ENCODE data around the gene TIMD4.
"Not testable (repeated sequence)": the region's sequence is repeated elsewhere in the genome, so short reads cannot be mapped to it uniquely, and the experiment has no call there.

Gene TIMD4

GRCh38 chr5:156963125-156963524, at the start of gene TIMD4:
TIMD4 (minus strand) TSS chr5:156963226; CDS start chr5:156963198, 28 bp downstream.
- no peak for DNase-seq (ENCODE audit: low spot score)

- DNase-seq (ENCODE audit: low spot score) = no peak
Measured at GRCh38 chr5:157006262-157006661, 43.2 kb upstream of the TIMD4 start.

- no peak for DNase-seq (ENCODE audit: low spot score)
Measured at GRCh38 chr5:157004893-157005551, 42.0 kb upstream of the TIMD4 start.

GRCh38 chr5:156991714-156992113, 28.7 kb upstream of the TIMD4 start:
- DNase-seq (ENCODE audit: low spot score) = no peak

- no peak for DNase-seq (ENCODE audit: low spot score)
Measured at GRCh38 chr5:156984064-156984463, 21.0 kb upstream of the TIMD4 start.

- DNase-seq (ENCODE audit: low spot score) = no peak
Measured at GRCh38 chr5:156981481-156981880, 18.5 kb upstream of the TIMD4 start.

- no peak for DNase-seq (ENCODE audit: low spot score)
Measured at GRCh38 chr5:156974328-156974727, 11.3 kb upstream of the TIMD4 start.

GRCh38 chr5:156971848-156972525, 9.0 kb upstream of the TIMD4 start:
- DNase-seq (ENCODE audit: low spot score) = no peak

GRCh38 chr5:156971415-156971814, 8.4 kb upstream of the TIMD4 start:
- no peak for DNase-seq (ENCODE audit: low spot score)

- not testable (repeated sequence) for DNase-seq (ENCODE audit: low spot score)
Measured at GRCh38 chr5:156967386-156967785, 4.4 kb upstream of the TIMD4 start.

- DNase-seq (ENCODE audit: low spot score) = no peak
Measured at GRCh38 chr5:156956321-156956720, 6.7 kb downstream of the TIMD4 start.

GRCh38 chr5:156951359-156951758, 11.7 kb downstream of the TIMD4 start:
- no peak for DNase-seq (ENCODE audit: low spot score)

GRCh38 chr5:156950716-156951115, 12.3 kb downstream of the TIMD4 start:
- DNase-seq (ENCODE audit: low spot score) = no peak

GRCh38 chr5:156949424-156949823, 13.6 kb downstream of the TIMD4 start:
- DNase-seq (ENCODE audit: low spot score) = no peak

- no peak for DNase-seq (ENCODE audit: low spot score)
Measured at GRCh38 chr5:156947925-156948324, 15.1 kb downstream of the TIMD4 start.

GRCh38 chr5:156942064-156942463, 21.0 kb downstream of the TIMD4 start:
- DNase-seq (ENCODE audit: low spot score) = no peak

- DNase-seq (ENCODE audit: low spot score) = not testable (repeated sequence)
Measured at GRCh38 chr5:156940462-156940861, 22.6 kb downstream of the TIMD4 start.

- DNase-seq (ENCODE audit: low spot score) = no peak
Measured at GRCh38 chr5:156936972-156937371, 26.1 kb downstream of the TIMD4 start.

GRCh38 chr5:156934450-156935211, 28.4 kb downstream of the TIMD4 start:
- no peak for DNase-seq (ENCODE audit: low spot score)

GRCh38 chr5:156929366-156929948, 33.6 kb downstream of the TIMD4 start:
- no peak for DNase-seq (ENCODE audit: low spot score)

- no peak for DNase-seq (ENCODE audit: low spot score)
Measured at GRCh38 chr5:156927545-156927944, 35.5 kb downstream of the TIMD4 start.

- not testable (repeated sequence) for DNase-seq (ENCODE audit: low spot score)
Measured at GRCh38 chr5:156925767-156926166, 37.3 kb downstream of the TIMD4 start.
